Transverse colon (tissue), 4 donors: ENCODE data around the gene MYH13. TPM values are rescaled to one million over a fixed set of nuclear protein-coding genes. Genes with fewer than 3 reads are reported as not detected.

ENCODE experiments used
- DNase-seq: peaks from one replicate; pipeline ENCODE4 v3.0.0-alpha.2; 2019
- H3K27ac ChIP-seq, 4 donors: fragments of 200-600 bp; sonication (generic); 2 replicates each; pipeline ENCODE4 v1.5.1; 2016 to 2018; ENCODE audit warnings: inconsistent platforms in 4 of 4
- H3K27me3 ChIP-seq: fragments of 200-600 bp; sonication (generic); 2 replicates; pipeline ENCODE4 v1.5.1; 2017; ENCODE audit warnings: inconsistent platforms
- H3K36me3 ChIP-seq, 4 donors: fragments of 200-600 bp; sonication (generic); 2 replicates each; pipeline ENCODE4 v1.5.1; 2017 to 2019; ENCODE audit warnings: inconsistent platforms in 4 of 4
- H3K4me1 ChIP-seq, 4 donors: fragments of 200-600 bp; sonication (generic); 2 replicates each; pipeline ENCODE4 v1.5.1; 2017 to 2020; ENCODE audit warnings: inconsistent platforms in 4 of 4
- H3K4me3 ChIP-seq, 4 donors: fragments of 200-600 bp; sonication (generic); 1 replicate in 1 of 4; 2 replicates in 3 of 4; pipeline versions ENCODE4 v1.5.1 to v1.6.1; 2017 to 2019; ENCODE audit warnings: inconsistent platforms in 4 of 4
- H3K9me3 ChIP-seq, 2 donors: fragments of 200-600 bp; sonication (generic); 2 replicates each; pipeline ENCODE4 v1.5.1; 2017 to 2019; ENCODE audit warnings: inconsistent platforms in 2 of 2
- EP300 ChIP-seq: sonication (generic); formaldehyde crosslinking; IDR thresholded peaks from one replicate; pipeline ENCODE4 v1.6.1; 2017; ENCODE audit warnings: antibody characterized with exemption, low read depth
- POLR2A ChIP-seq: fragments of 450-650 bp; IDR thresholded peaks from one replicate; pipeline ENCODE4 v1.6.1; 2016; ENCODE audit warnings: antibody characterized with exemption, mild to moderate bottlenecking, moderate library complexity
- POLR2AphosphoS5 ChIP-seq, 3 donors: sonication (generic); formaldehyde crosslinking; IDR thresholded peaks; one replicate each; pipeline ENCODE4 v1.6.1; 2016; ENCODE audit warnings: antibody characterized with exemption in 3 of 3
- WGBS, 2 donors: methylation state at CpG; one replicate each; pipeline ENCODE4 v1.1.5; 2018; ENCODE audit warnings: low coverage in 1 of 2; 5-methylcytosine and 5-hydroxymethylcytosine counted together
- in situ Hi-C, 4 donors: fragments of 200-750 bp; cut with MboI; loops; one replicate each; pipeline versions ENCODE4 v1.15.0 to v1.15.1; 2017; ENCODE audit warnings: low sequenced_read_pairs in 3 of 4, low pct_ligation_motif_present in 1 of 4, low pct_unique_long_range_greater_than_20kb in 1 of 4
- intact Hi-C: fragments of 100-400 bp; cut with DNase I; formaldehyde crosslinking; loops from one replicate; pipeline ENCODE4 v1.15.1; 2023; ENCODE audit warnings: low total_unique reads
- total RNA-seq, 4 donors: library from RNA; depleted of rRNA; stranded (reverse); fragments of >200 nt; gene quantifications; one replicate each; pipeline ENCODE4 v1.1.0, GENCODE V29; 2016
- TF ChIP-seq, protein P1 (sequence below), 5 experiments: fragments of 200-600 bp in 3 of 5; fragments of 450-650 bp in 2 of 5; sonication (generic) in 3 of 5; IDR thresholded peaks; 1 replicate in 2 of 5; 2 replicates in 3 of 5; pipeline ENCODE4 v1.5.1; 2016 to 2017; ENCODE audit warnings: antibody characterized with exemption in 5 of 5, inconsistent platforms in 3 of 5, mild to moderate bottlenecking in 2 of 5, moderate library complexity in 1 of 5

MYH13 gene
- total RNA-seq, 4 donors from 2014 or later: 0.14 to 2.6 (median 0.16) TPM; not detected in 1

DNA sequence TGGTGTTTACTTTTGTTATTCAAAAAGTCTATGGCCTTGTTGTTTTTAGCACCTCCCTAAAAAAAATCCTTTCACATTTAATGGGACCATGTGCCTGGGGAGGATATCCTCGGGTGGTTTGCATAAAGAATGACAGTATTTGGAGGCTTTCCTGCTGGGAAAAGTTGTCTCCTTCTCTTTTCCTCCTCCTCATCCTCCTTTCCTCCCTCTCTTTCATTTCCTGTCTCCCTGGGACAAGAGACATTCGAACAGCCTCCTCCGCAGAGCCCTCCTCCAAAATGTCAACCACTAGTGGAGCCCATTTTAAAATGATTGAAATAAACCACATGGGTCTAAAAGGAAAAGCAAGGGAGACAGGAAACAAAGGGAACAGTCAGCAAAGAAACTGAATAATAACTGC, 67.4 kb downstream of the MYH13 start:
- no peak for DNase-seq
- no peaks in the 10 kb centered on the region for H3K4me1 ChIP-seq
- WGBS, 2 donors: 52 to 73% methylated on average over 3 of the region's 3 CpGs
- no peaks in the 10 kb centered on the region for H3K36me3 ChIP-seq
- H3K9me3 ChIP-seq: no peaks in the 10 kb centered on the region
- H3K4me3 ChIP-seq: no peak overlapping the region
- intact Hi-C loops (no loop called here), in situ Hi-C loops (no loop called here)
- H3K27ac ChIP-seq: no peak overlapping the region
- TF ChIP-seq EP300: no peak
- no peak for TF ChIP-seq POLR2A
- TF ChIP-seq, protein P1, sequence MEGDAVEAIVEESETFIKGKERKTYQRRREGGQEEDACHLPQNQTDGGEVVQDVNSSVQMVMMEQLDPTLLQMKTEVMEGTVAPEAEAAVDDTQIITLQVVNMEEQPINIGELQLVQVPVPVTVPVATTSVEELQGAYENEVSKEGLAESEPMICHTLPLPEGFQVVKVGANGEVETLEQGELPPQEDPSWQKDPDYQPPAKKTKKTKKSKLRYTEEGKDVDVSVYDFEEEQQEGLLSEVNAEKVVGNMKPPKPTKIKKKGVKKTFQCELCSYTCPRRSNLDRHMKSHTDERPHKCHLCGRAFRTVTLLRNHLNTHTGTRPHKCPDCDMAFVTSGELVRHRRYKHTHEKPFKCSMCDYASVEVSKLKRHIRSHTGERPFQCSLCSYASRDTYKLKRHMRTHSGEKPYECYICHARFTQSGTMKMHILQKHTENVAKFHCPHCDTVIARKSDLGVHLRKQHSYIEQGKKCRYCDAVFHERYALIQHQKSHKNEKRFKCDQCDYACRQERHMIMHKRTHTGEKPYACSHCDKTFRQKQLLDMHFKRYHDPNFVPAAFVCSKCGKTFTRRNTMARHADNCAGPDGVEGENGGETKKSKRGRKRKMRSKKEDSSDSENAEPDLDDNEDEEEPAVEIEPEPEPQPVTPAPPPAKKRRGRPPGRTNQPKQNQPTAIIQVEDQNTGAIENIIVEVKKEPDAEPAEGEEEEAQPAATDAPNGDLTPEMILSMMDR (IDR thresholded peaks at IDR 0.05): no peak
- H3K27me3 ChIP-seq: no peaks in the 10 kb centered on the region

DNA sequence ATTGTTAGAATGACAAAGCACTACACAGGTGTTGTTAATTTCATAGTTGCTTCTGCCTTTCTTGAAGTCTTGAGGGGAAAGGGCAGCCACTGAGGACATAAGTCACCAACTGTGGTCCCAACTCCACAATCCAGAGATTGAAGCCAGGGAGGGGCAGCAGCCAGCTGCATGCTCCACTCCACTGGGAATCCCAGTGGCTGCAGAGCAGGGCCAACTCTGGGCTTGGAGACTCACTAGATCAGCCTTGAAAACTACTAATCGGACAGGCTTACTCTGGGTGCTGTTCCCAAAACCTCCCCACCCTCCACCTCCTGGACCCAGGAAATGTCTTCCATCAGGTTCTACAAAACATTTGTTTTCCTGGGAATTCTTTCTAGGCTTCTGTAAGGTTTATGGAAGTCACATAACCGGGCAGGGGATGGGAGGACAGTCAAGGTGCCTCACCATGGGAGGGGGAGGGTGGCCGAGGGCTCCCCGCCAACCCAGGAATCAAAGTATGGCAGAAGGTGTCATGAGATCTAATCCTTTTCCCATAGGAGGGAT, 68.0 kb downstream of the MYH13 start:
- DNase-seq: no peak
- H3K36me3 ChIP-seq: no peaks in the 10 kb centered on the region
- in situ Hi-C loops (no loop called here), intact Hi-C loops (no loop called here)
- WGBS, 2 donors: 86 to 100% methylated on average over 1 to 4 of the region's 4 CpGs
- no peaks in the 10 kb centered on the region for H3K27me3 ChIP-seq
- no peaks in the 10 kb centered on the region for H3K4me1 ChIP-seq
- no peak overlapping the region for H3K27ac ChIP-seq
- H3K9me3 ChIP-seq: no peaks in the 10 kb centered on the region
- H3K4me3 ChIP-seq: no peak overlapping the region
- TF ChIP-seq POLR2A: no peak
- TF ChIP-seq, protein P1 (IDR thresholded peaks at IDR 0.05): no peak
- TF ChIP-seq POLR2AphosphoS5 (IDR thresholded peaks at IDR 0.05): no peak
- no peak for TF ChIP-seq EP300

DNA sequence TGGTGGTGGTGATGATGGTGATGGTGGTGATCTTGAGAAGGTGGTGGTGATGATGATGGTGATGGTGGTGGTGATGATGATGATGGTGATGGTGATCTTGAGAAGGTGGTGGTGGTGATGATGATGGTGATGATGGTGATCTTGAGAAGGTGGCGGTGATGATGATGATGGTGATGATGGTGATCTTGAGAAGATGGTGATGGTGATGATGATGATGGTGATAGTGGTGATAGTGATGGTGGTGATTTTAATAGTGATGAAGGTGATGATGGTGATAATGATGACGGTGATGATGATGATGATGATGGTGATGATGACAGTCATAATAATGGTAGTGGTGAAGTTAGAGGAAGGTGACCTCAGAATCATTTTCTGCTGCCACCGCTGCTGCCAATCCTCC, 75.1 kb downstream of the MYH13 start:
- no peaks in the 10 kb centered on the region for H3K27me3 ChIP-seq
- TF ChIP-seq POLR2A (no peak), POLR2AphosphoS5 (IDR thresholded peaks at IDR 0.05) (no peak), EP300 (no peak)
- TF ChIP-seq, protein P1 (IDR thresholded peaks at IDR 0.05): no peak
- H3K4me3 ChIP-seq: no peak overlapping the region
- no peak for DNase-seq
- H3K36me3 ChIP-seq: no peaks in the 10 kb centered on the region
- intact Hi-C loops (no loop called here), in situ Hi-C loops (no loop called here)
- 74 to 93% methylated on average over 3 of the region's 3 CpGs for WGBS, 2 donors
- H3K4me1 ChIP-seq: no peaks in the 10 kb centered on the region
- H3K27ac ChIP-seq: no peak overlapping the region
- no peaks in the 10 kb centered on the region for H3K9me3 ChIP-seq

DNA sequence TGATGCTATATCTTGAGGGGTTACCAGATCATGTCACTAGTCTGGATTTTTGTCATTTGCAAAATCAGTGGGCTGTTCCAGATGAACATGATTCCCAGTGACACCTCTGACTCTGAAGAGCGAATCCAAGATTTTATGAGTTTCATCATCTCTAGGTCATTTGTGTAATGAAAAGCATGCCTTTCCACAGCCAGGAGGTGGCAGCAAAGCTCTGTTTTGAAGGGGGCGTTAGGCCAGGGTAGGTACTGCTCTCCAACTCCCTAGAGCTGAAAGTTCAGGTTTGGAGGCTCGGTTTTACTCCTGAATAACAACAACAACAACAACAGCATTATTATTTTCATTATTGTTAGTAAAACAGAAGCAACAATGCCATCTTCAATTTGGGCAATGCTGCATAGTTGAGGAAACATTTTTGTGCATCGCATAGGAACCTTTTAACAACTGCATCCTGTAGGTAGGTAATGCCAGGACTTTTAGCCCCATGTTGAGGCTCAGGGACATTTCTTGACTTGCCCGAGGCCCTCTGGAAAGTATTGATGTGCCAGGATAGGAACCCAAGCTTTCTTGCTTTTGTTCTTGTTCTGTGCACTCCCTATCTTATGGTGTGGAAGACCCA, 77.0 kb downstream of the MYH13 start:
- Histone ChIP-seq H3K4me3 (no peak overlapping the region), H3K36me3 (no peaks in the 10 kb centered on the region), H3K4me1 (no peaks in the 10 kb centered on the region), H3K27me3 (peaks cover 10% of the 10 kb centered on the region), H3K9me3 (no peaks in the 10 kb centered on the region), H3K27ac (no peak overlapping the region)
- TF ChIP-seq POLR2AphosphoS5 (IDR thresholded peaks at IDR 0.05) (no peak), POLR2A (no peak), EP300 (no peak)
- TF ChIP-seq, protein P1 (IDR thresholded peaks at IDR 0.05): peak; percentile 40 to 58 (median 54)
- WGBS, 2 donors: 39% methylated on average over 3 to 5 of the region's 5 CpGs
- peak; percentile 29 for DNase-seq
- intact Hi-C loops (no loop called here), in situ Hi-C loops (no loop called here)
